Stimulated activated naive B cell treated with anti-CD40 and anti-IgM and Interleukin-4, amounts not matched to agents 10 μg/mL and 1 μg/mL and 100 μg/mL, for 72 hours (primary cell): ENCODE data around the gene CAMKK1.
"Not testable (repeated sequence)": the region's sequence is repeated elsewhere in the genome, so short reads cannot be mapped to it uniquely, and the experiment has no call there.

Experiments used
- ATAC-seq, 2 donors: fragments of 150-1000 bp; cut with Tn5 transposase; replicated peaks; 2 replicates each; pipeline ENCODE4 v1.10.0; 2021; ENCODE audit warnings: moderate library complexity in 1 of 2
- DNase-seq: peaks from one replicate; pipeline ENCODE4 v3.0.0; 2021
- H3K27ac Mint-ChIP-seq: one replicate; pipeline ENCODE4 v1.8.0; 2022; ENCODE audit warnings: mild to moderate bottlenecking, mixed read lengths
- H3K27me3 Mint-ChIP-seq, 2 donors: one replicate each; pipeline ENCODE4 v1.8.0; 2022; ENCODE audit warnings: mixed read lengths in 2 of 2
- H3K36me3 Mint-ChIP-seq, 2 donors: one replicate each; pipeline ENCODE4 v1.8.0; 2022; ENCODE audit warnings: mixed read lengths in 2 of 2, mild to moderate bottlenecking in 1 of 2
- H3K4me1 Mint-ChIP-seq, 2 donors: one replicate each; pipeline ENCODE4 v1.8.0; 2022; ENCODE audit warnings: mixed read lengths in 2 of 2, mild to moderate bottlenecking in 1 of 2
- H3K4me3 Mint-ChIP-seq, 2 donors: one replicate each; pipeline ENCODE4 v1.8.0; 2022; ENCODE audit warnings: mild to moderate bottlenecking in 2 of 2, mixed read lengths in 2 of 2, moderate library complexity in 1 of 2
- H3K9me3 Mint-ChIP-seq, 2 donors: one replicate each; pipeline ENCODE4 v1.8.0; 2022; ENCODE audit warnings: mixed read lengths in 2 of 2, mild to moderate bottlenecking in 1 of 2

CAMKK1 gene

DNA sequence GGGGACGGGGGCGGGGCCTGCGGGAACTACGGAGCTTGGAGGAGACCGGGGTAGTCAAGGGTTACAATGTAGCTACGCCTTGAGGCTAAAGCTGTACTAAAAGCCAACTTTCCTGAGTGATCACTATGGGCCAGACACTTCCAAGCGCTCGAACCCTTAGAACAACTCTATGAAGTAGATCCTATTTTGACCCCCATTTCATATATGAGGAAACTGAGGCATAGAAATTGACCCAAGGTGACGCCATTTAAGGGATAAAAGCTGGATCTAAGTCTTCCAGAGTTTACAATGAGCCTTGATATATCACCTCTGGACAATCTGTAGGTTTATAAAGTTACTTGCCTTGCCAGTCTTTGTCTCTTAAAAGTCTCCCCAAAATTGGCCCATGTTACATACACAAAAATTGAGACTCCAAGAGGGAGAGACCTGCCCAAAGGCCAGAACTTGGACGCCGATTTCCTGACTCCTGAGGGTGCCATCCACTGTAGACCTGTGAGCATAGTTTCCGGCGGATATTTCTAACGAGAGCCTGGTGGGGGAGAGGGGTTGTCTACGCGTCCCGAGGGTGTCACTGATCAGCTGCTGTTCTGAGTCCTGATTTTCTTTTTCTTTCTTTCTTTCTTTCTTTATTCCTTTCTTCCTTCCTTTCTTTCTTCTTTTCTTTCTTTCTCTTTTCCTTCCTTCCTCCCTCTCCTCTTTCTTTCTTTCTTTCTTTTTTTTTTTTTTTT lies 46.3 kb downstream of the CAMKK1 start:
- Mint-ChIP-seq H3K27ac (peak overlapping the region; percentile 94), H3K4me3 (peak overlapping the region; percentile 90 to 94), H3K27me3 (peaks cover 2 to 6% of the 10 kb centered on the region in 2 donors), H3K9me3 (no peaks in the 10 kb centered on the region), H3K36me3 (peaks cover 6 to 8% of the 10 kb centered on the region in 2 donors), H3K4me1 (peaks cover 15 to 27% of the 10 kb centered on the region in 2 donors)
- ATAC-seq (no peak), DNase-seq (no peak)

DNA sequence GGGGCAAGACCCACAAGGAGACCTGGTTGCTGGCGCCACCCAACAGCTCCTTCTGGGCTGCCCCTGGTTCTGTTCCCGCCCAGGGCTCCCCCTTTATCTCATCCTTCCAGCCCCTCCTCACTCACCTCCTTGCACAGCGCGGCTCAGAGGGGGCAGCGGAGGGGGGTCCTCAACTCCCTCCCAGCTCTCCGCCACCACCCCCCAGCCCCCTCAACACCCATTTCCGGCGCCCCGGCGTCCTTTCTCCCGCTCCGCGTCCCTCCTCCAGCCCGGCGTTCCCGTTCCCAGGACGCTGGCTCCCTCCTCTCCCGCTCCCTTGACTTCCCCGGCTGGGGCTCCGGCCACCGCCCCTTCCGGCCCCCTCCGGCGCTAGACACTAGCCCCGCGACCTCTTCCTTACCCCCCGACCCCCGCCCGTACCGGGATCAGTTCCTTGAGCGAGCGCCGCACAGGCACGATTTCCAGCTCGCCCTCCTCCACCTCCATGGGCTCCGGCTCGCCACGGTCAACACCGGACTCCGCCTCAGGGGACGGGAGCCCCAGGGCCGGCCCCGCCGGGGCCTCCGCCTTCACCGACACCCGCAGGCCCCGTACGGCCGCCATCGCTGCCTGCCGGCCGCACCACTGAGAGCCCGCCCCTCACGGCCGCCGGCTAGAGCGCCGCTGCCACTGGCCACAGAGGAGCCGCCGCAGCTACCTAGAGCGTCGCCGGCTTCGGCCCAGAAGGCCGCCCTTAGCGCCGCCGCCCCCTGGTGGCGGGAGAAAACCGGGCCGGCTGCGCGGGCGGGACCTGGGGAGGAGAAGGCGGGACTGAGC lies 47.0 kb downstream of the CAMKK1 start, which contains the start of gene NCBP3:
Gene NCBP3 (minus strand): TSS at position 626 of the 816 bp plus-strand sequence. CDS start 23 bp downstream, at position 603.
- peak within 1 kb of the TSS; percentile 90 to 94 for H3K4me3 Mint-ChIP-seq
- DNase-seq (peak; percentile 87), ATAC-seq (peak; percentile 98 to 99)

DNA sequence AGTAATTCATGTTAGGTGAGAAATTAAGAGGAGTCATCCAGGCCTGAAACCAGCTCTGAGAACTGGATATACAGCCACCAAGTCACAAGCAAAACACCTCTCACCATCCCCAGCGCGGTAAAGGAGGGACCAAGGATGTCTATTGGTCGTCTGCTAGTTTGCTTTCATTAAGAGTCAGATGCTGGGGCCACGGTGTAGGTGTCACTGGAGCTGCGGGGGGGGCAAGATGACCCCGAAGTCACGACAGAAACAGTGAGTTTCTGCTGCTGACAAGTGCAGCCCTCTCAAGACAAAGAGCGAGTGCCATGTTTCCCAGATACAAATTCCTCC lies 47.6 kb downstream of the CAMKK1 start:
- peaks cover 16 to 33% of the 10 kb centered on the region in 2 donors for H3K4me1 Mint-ChIP-seq
- H3K36me3 Mint-ChIP-seq, result peaks cover 14 to 18% of the 10 kb centered on the region in 2 donors
- no peaks in the 10 kb centered on the region for H3K9me3 Mint-ChIP-seq
- ATAC-seq (peak; percentile 26 to 35), DNase-seq (peak; percentile 19)
- H3K27me3 Mint-ChIP-seq, result no peaks in the 10 kb centered on the region
- H3K4me3 Mint-ChIP-seq, result peak overlapping the region; percentile 90 to 94
- H3K27ac Mint-ChIP-seq, result peak overlapping the region; percentile 94

More for the DNA sequence above, 47.0 kb downstream of the CAMKK1 start, which contains the start of gene NCBP3:
- H3K36me3 Mint-ChIP-seq, result peaks cover 11 to 14% of the 10 kb centered on the region in 2 donors
- H3K4me1 Mint-ChIP-seq, result peaks cover 15 to 28% of the 10 kb centered on the region in 2 donors
- peak within 1 kb of the TSS; percentile 94 for H3K27ac Mint-ChIP-seq
- no peaks in the 10 kb centered on the region for H3K27me3 Mint-ChIP-seq
- no peaks in the 10 kb centered on the region for H3K9me3 Mint-ChIP-seq

DNA sequence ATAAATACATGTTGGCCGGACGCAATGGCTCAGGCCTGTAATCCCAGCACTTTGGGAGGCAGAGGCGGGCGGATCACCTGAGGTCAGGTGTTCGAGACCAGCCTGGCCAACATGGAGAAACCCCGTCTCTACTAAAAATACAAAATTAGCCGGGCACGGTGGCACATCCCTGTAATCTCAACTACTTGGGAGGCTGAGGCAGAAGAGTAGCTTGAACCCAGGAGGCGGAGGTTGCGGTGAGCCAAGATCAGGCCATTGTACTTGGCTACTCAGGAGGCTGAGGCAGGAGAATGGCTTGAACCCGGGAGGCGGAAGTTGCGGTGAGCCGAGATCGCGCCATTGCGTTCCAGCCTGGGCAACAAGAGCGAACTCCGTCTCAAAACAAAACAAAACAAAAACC lies 48.3 kb downstream of the CAMKK1 start:
- Mint-ChIP-seq H3K4me1 (peaks cover 19 to 33% of the 10 kb centered on the region in 2 donors), H3K4me3 (peak overlapping the region; percentile 90 to 94), H3K36me3 (peaks cover 14 to 22% of the 10 kb centered on the region in 2 donors)
- H3K27ac Mint-ChIP-seq, H3K27me3 Mint-ChIP-seq, ATAC-seq, DNase-seq, H3K9me3 Mint-ChIP-seq: not testable (repeated sequence)

DNA sequence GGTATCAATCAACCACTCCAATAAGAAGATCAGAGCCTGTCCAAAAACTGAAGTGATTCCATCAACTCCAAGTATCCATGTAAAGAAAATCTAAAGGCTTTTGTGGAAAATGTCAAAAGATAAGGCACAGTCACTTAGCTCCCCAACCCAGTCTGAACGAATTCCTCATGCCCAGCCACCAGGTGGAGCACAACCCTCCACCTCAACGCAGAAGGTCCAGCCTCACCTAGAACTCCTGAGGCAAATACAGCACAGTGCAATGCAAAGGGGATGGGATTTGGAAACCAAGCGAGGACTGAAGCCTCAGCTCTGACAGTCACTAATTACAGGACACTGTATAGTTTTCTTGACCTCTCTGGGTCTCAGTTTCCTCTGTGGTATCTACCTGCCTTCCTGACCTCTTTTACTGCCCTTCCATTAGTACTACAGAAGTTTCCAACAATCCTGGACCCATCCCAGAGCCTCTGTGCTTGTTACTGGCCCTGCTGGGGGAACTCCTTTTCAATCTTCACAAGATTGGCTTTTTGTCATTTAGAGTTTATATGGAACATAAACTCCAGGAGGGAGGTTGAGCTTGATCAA lies 48.8 kb downstream of the CAMKK1 start:
- Mint-ChIP-seq H3K4me1 (peaks cover 19 to 33% of the 10 kb centered on the region in 2 donors), H3K27ac (peak overlapping the region; percentile 65)

DNA sequence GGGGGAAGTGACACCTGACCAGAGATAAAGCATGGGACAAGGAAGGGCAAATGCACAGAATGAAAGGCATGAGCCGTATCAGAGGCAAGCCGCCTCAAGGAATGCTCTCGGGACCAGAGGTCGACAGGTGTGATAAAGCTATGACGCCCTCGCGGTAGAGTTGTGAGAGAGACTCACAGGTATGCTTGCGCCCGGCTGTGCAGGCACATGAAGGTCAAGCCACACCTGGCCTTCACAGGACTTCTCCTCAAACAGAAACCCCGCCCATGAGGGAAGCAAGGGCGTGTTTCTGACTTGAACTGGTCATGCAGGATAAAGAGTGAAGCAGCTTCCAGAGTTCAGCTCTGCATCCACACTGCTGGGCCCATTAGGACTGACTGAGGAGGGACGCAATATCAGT lies 54.6 kb downstream of the CAMKK1 start:
- H3K27me3 Mint-ChIP-seq, result no peaks in the 10 kb centered on the region
- ATAC-seq (no peak), DNase-seq (no peak)
- no peaks in the 10 kb centered on the region for H3K9me3 Mint-ChIP-seq
- H3K4me1 Mint-ChIP-seq, result peaks cover 6 to 12% of the 10 kb centered on the region in 2 donors
- H3K27ac Mint-ChIP-seq, result no peak overlapping the region
- H3K4me3 Mint-ChIP-seq, result no peak overlapping the region
- H3K36me3 Mint-ChIP-seq, result peaks cover 34 to 48% of the 10 kb centered on the region in 2 donors

More for the DNA sequence above, 48.8 kb downstream of the CAMKK1 start:
- ATAC-seq, result no peak
- DNase-seq, result no peak
- Mint-ChIP-seq H3K27me3 (no peaks in the 10 kb centered on the region), H3K36me3 (peaks cover 14 to 25% of the 10 kb centered on the region in 2 donors), H3K4me3 (peak overlapping the region in 1 of 2 donors; percentile 90), H3K9me3 (no peaks in the 10 kb centered on the region)

DNA sequence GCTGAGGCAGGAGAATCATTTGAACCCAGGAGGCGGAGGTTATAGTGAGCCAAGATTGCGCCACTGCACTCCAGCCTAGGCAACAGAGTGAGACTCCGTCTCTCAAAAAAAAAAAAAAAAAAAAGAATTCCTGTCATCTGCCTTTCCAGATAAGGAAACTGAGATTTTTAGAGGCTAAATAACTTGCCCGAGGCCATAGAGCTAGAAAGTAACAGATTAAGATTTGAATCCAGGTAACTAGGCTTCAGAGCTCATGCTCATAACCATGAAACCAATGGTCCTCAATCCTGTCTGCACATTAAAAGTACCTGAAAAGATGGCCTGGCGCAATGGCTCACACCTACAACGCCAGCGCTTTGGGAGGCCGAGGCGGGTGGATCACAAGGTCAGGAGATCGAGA lies 56.3 kb downstream of the CAMKK1 start:
- peaks cover 32 to 49% of the 10 kb centered on the region in 2 donors for H3K36me3 Mint-ChIP-seq

DNA sequence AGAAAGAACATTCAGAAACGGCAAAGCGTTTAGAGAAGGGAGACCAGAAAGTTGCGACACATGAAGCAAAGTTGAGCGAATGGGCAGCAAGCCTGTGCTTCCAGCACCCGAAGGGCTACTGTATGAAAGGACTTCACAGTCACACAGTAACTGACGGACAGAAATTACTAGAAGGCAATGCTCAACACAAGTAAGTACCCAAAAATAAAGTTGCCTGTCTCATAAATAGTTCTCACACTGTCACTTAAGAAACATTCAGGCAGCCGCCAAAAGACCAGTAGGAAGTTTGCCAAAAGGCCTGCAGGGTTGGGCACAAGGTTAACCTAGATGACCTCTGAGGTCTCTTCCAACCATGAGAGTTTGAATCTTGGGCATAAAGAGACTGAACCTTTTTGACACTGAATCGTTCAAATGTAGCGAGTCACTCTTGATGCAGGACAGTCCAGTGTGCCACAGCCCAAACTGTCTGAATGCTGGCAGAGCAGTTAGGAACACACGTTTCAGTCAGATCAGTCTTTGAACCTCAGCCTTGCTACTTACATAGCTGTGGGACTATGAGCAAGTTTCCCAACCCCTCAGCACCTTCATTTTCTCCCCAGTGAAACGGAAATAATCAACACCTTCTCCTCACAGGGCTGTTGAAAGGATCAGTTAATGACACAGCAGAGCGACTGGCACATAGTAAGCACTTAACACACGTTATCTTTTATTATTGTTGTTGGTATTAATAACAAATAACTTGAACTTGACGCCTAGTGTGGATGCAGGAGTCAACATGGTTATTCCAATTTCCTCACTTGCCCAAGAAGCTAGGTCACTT lies 57.2 kb downstream of the CAMKK1 start:
- Mint-ChIP-seq H3K9me3 (no peaks in the 10 kb centered on the region), H3K4me1 (peaks cover 5 to 9% of the 10 kb centered on the region in 2 donors), H3K27ac (no peak overlapping the region), H3K4me3 (no peak overlapping the region), H3K36me3 (peaks cover 26 to 41% of the 10 kb centered on the region in 2 donors), H3K27me3 (no peaks in the 10 kb centered on the region)
- DNase-seq (no peak), ATAC-seq (no peak)

More for the DNA sequence above, 56.3 kb downstream of the CAMKK1 start:
- ATAC-seq, result no peak
- Mint-ChIP-seq H3K27me3 (no peaks in the 10 kb centered on the region), H3K9me3 (no peaks in the 10 kb centered on the region), H3K4me3 (no peak overlapping the region), H3K27ac (no peak overlapping the region), H3K4me1 (peaks cover 6 to 12% of the 10 kb centered on the region in 2 donors)
- no peak for DNase-seq

DNA sequence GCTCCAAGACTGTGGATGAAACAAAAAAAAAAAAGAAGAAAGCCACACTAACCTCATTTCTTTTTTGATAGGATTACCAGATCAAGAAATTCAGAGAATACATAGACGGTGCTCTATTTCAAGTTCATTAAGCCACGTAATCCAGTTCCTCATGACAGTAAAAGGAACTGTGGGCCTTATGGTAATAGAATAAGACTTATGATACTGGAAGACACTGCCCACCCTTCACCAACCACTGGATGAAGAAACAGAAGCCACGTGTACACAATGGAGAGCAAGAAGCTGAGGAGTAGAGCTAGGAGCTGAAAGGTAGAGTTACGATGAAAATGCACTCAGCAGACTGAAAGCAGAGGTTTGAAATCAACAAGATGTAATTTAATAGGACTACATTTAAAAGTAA lies 58.0 kb downstream of the CAMKK1 start:
- no peak overlapping the region for H3K27ac Mint-ChIP-seq
- no peak for ATAC-seq
- DNase-seq, result no peak
- H3K9me3 Mint-ChIP-seq, result no peaks in the 10 kb centered on the region
- H3K27me3 Mint-ChIP-seq, result no peaks in the 10 kb centered on the region
- no peak overlapping the region for H3K4me3 Mint-ChIP-seq
- H3K4me1 Mint-ChIP-seq, result peaks cover 2 to 6% of the 10 kb centered on the region in 2 donors
- H3K36me3 Mint-ChIP-seq, result peaks cover 24 to 39% of the 10 kb centered on the region in 2 donors

DNA sequence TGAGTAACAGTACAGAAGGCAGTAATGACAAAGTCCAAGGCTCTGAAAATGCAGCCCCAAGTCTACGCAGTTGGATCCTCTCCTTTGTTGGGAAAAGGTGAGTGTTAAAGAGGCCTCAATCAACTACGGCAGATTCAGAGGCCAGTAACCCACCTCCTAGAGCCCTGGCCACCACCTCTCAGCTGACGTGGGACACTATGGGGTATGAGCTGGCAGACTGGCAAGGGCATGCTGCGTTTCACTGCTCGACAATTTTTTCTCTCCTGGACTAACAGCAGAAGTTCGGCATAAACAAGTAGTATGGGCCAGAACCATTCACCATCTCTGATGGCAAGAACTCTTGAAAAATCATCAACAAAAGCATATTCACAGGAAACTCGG lies 64.0 kb downstream of the CAMKK1 start:
- no peak for ATAC-seq
- H3K27ac Mint-ChIP-seq, result no peak overlapping the region
- no peaks in the 10 kb centered on the region for H3K9me3 Mint-ChIP-seq
- DNase-seq, result no peak
- no peaks in the 10 kb centered on the region for H3K27me3 Mint-ChIP-seq
- peaks cover 0 to 3% of the 10 kb centered on the region in 2 donors for H3K4me1 Mint-ChIP-seq
- peaks cover 27 to 46% of the 10 kb centered on the region in 2 donors for H3K36me3 Mint-ChIP-seq
- no peak overlapping the region for H3K4me3 Mint-ChIP-seq

DNA sequence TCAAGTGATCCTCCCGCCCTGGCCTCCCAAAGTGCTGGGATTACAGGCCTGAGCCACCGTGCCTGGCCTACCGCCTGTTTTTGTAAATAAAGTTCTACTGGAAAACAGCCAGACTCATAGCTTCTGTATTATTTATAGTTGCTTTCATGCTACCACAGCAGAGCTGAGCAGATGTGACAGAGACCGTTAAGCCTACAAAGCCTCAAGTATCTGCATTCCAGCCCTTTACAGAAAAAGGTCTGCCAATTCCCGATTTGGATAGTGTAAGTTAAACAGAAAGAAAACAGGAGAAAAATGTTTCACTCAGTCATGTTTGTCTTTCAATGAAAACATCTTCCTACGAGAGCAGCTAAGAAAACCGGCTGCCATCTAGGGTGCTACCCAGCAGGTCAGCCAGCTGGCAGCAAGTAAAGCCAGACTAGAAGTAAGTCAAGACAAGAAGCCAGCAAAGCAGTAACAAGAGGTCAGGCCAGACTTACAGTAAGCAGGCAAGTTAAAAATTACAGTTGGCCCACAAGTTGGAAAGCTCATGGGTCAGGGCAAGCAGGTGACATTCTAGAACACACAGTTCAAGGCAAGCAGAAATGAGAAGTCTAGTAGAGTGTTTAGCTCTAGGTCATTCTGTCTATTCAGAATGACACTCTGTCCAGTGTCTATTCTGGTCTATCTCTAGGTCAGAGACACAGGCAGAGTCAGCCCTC lies 64.6 kb downstream of the CAMKK1 start:
- Mint-ChIP-seq H3K4me1 (peaks cover 0 to 3% of the 10 kb centered on the region in 2 donors), H3K27me3 (no peaks in the 10 kb centered on the region), H3K4me3 (no peak overlapping the region), H3K9me3 (no peaks in the 10 kb centered on the region), H3K36me3 (peaks cover 25 to 44% of the 10 kb centered on the region in 2 donors), H3K27ac (no peak overlapping the region)
- DNase-seq, result no peak
- no peak for ATAC-seq

DNA sequence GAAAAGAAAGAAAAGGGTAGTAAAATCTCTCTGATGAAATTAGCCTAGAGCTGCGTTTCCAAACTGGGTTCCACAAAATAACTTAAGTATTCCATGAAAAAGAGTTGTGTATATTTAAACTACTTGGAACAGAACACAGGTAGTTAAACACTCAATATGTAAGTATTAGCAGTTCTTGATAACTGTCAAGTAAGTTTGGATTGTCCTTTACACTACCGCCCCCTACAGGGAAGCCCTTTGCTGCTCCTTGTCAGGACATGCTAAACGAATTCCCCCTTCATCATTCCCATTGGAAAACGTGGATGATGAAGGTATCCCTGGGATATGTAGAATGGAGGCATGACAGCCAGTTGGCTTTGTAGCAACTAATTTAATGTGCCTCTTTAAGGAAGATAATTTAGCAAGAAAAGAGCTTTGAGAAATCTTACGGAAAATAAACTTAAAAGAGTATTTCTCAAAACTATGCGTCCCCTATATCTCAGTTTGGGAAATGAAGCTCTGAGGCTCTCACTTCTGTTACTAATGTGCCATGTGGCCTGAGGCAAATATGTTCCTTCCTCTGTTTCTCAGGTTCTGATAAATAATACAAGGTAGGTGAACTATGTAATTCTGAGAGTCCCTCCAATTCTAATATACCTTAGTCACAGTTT lies 65.6 kb downstream of the CAMKK1 start:
- DNase-seq (peak; percentile 35), ATAC-seq (no peak)
- Mint-ChIP-seq H3K9me3 (no peaks in the 10 kb centered on the region), H3K27me3 (no peaks in the 10 kb centered on the region), H3K4me1 (peaks cover 0 to 3% of the 10 kb centered on the region in 2 donors), H3K4me3 (no peak overlapping the region), H3K27ac (no peak overlapping the region), H3K36me3 (peaks cover 27 to 48% of the 10 kb centered on the region in 2 donors)

DNA sequence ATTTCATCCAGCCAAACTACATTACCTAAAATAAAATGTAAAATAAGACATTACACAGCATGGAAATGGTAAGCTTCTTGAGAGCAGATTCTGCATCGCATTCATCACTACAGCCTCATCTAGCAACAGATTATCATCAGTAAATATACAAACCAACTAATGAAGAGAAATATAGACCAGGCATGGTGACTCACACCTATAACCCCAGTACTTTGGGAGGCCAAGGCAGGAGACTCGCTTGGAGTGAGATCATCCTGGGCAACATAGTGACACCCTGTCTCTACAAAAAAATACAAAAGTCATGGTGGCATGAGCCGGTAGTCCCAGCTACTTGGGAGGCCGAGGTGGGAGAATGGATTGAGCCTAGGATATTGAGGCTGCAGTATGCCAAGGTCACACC lies 66.7 kb downstream of the CAMKK1 start:
- Mint-ChIP-seq H3K9me3 (no peaks in the 10 kb centered on the region), H3K27me3 (no peaks in the 10 kb centered on the region), H3K27ac (no peak overlapping the region), H3K4me3 (no peak overlapping the region), H3K4me1 (peaks cover 0 to 3% of the 10 kb centered on the region in 2 donors), H3K36me3 (peaks cover 35 to 59% of the 10 kb centered on the region in 2 donors)
- ATAC-seq, result no peak
- no peak for DNase-seq
